CD14-positive monocyte (primary cell): ENCODE measurements around the gene CNOT11. TPM values are rescaled to one million over a fixed set of nuclear protein-coding genes. Genes with fewer than 3 reads are reported as not detected.

ENCODE experiments used
- DNase-seq, 3 donors: peaks; one replicate each; pipeline ENCODE4 v3.0.0-alpha.2; 2011 to 2022
- H2AFZ ChIP-seq: 2 replicates; pipeline ENCODE4 v1.6.0; 2012; ENCODE audit warnings: mild to moderate bottlenecking, low read depth, low read length, inconsistent platforms; ENCODE audit not compliant: insufficient read depth, poor library complexity, severe bottlenecking
- H3K27ac ChIP-seq, 2 donors: 1 replicate in 1 of 2; 2 replicates in 1 of 2; pipeline ENCODE4 v1.5.1; 2012 to 2013; ENCODE audit warnings: low read length in 2 of 2, control low read depth in 1 of 2, inconsistent platforms in 1 of 2, low read depth in 1 of 2, mild to moderate bottlenecking in 1 of 2
- H3K27me3 ChIP-seq, 2 donors: one replicate each; pipeline versions ENCODE4 v1.6.0 to v1.6.1; 2011 to 2013; ENCODE audit warnings: low read length in 2 of 2; ENCODE audit not compliant: control insufficient read depth in 2 of 2, insufficient read depth in 2 of 2
- H3K36me3 ChIP-seq, 2 donors: replicated peaks in 1 of 2; 1 replicate in 1 of 2; 2 replicates in 1 of 2; pipeline versions ENCODE4 v1.5.1 to v1.6.1; 2012 to 2013; ENCODE audit warnings: low read length in 2 of 2, control low read depth in 1 of 2, inconsistent platforms in 1 of 2, mild to moderate bottlenecking in 1 of 2; ENCODE audit not compliant: insufficient read depth in 2 of 2, control insufficient read depth in 1 of 2
- H3K4me1 ChIP-seq, 2 donors: 1 replicate in 1 of 2; 2 replicates in 1 of 2; pipeline versions ENCODE4 v1.5.1 to v1.6.1; 2012 to 2013; ENCODE audit warnings: low read length in 2 of 2, control low read depth in 1 of 2, inconsistent platforms in 1 of 2, mild to moderate bottlenecking in 1 of 2, moderate library complexity in 1 of 2; ENCODE audit not compliant: insufficient read depth in 2 of 2, control insufficient read depth in 1 of 2
- H3K4me2 ChIP-seq: replicated peaks from 2 replicates; pipeline ENCODE3; 2012; ENCODE audit warnings: low read length, moderate library complexity, mild to moderate bottlenecking; ENCODE audit not compliant: poor library complexity, severe bottlenecking; ENCODE audit errors: extremely low read depth
- H3K4me3 ChIP-seq, 3 experiments: fragments of 200-600 bp in 1 of 3; sonication (generic) in 1 of 3; replicated peaks in 1 of 3; 1 replicate in 2 of 3; 2 replicates in 1 of 3; pipeline ENCODE4 v1.5.1; 2011 to 2013; ENCODE audit warnings: low read length in 3 of 3, mild to moderate bottlenecking in 3 of 3, control low read depth in 2 of 3, low read depth in 2 of 3, inconsistent platforms in 1 of 3, moderate library complexity in 1 of 3
- H3K79me2 ChIP-seq: 2 replicates; pipeline ENCODE4 v1.6.0; 2012; ENCODE audit warnings: mild to moderate bottlenecking, control low read depth, inconsistent platforms, low read length, moderate library complexity; ENCODE audit not compliant: insufficient read depth
- H3K9ac ChIP-seq: 2 replicates; pipeline ENCODE4 v1.6.0; 2017; ENCODE audit warnings: low read length, mild to moderate bottlenecking; ENCODE audit not compliant: insufficient read depth, poor library complexity, severe bottlenecking
- H3K9me3 ChIP-seq, 2 donors: replicated peaks in 1 of 2; 1 replicate in 1 of 2; 2 replicates in 1 of 2; pipeline versions ENCODE4 v1.5.1 to v1.6.1; 2012 to 2013; ENCODE audit warnings: low read length in 2 of 2, control low read depth in 1 of 2; ENCODE audit not compliant: control insufficient read depth in 1 of 2, insufficient read depth in 1 of 2
- H4K20me1 ChIP-seq: 2 replicates; pipeline ENCODE4 v1.6.0; 2012; ENCODE audit warnings: mild to moderate bottlenecking, low read length, control low read depth, moderate library complexity; ENCODE audit not compliant: insufficient read depth
- H3K27ac Mint-ChIP-seq, 7 donors: one replicate each; pipeline ENCODE4 v1.8.0; 2020; ENCODE audit warnings: mild to moderate bottlenecking in 7 of 7, mixed read lengths in 7 of 7, moderate library complexity in 6 of 7, inconsistent platforms in 2 of 7
- H3K27me3 Mint-ChIP-seq, 3 donors: one replicate each; pipeline ENCODE4 v1.8.0; 2021 to 2022; ENCODE audit warnings: low read depth in 3 of 3, mild to moderate bottlenecking in 3 of 3, mixed read lengths in 3 of 3, moderate library complexity in 3 of 3, inconsistent platforms in 1 of 3
- H3K36me3 Mint-ChIP-seq, 2 donors: one replicate each; pipeline ENCODE4 v1.8.0; 2020; ENCODE audit warnings: mixed read lengths in 2 of 2, inconsistent platforms in 1 of 2, mild to moderate bottlenecking in 1 of 2
- H3K4me1 Mint-ChIP-seq: one replicate; pipeline ENCODE4 v1.8.0; 2020; ENCODE audit warnings: mild to moderate bottlenecking, mixed read lengths
- H3K4me3 Mint-ChIP-seq, 2 donors: one replicate each; pipeline ENCODE4 v1.8.0; 2020; ENCODE audit warnings: mild to moderate bottlenecking in 2 of 2, mixed read lengths in 2 of 2, moderate library complexity in 1 of 2
- H3K9me3 Mint-ChIP-seq, 7 donors: one replicate each; pipeline ENCODE4 v1.8.0; 2020 to 2022; ENCODE audit warnings: mixed read lengths in 7 of 7, mild to moderate bottlenecking in 6 of 7, moderate library complexity in 6 of 7, inconsistent platforms in 2 of 7
- WGBS: methylation state at CpG from one replicate; pipeline ENCODE4 v1.1.5; 2013; ENCODE audit warnings: missing lambda C conversion rate; ENCODE audit not compliant: insufficient coverage; 5-methylcytosine and 5-hydroxymethylcytosine counted together
- intact Hi-C, 2 donors: fragments of 100-400 bp; cut with micrococcal nuclease; formaldehyde crosslinking; loops; one replicate each; pipeline versions ENCODE4 v1.15.0 to v1.15.1; 2023
- polyA plus RNA-seq, 3 donors: library from polyadenylated mRNA; depleted of rRNA in 1 of 3; unstranded in 2 of 3; stranded (reverse) in 1 of 3; fragments of 300-500 nt in 2 of 3; fragments of >200 nt in 1 of 3; fragmentation: Illumina TruSeq in 2 of 3; gene quantifications; 1 replicate in 2 of 3; 2 replicates in 1 of 3; pipeline ENCODE4 v1.2.3, GENCODE V29; 2012 to 2021
- TF ChIP-seq, protein P1 (sequence below): fragments of 200-600 bp; IDR thresholded peaks from one replicate; pipeline ENCODE4 v1.8.0; 2022; ENCODE audit warnings: antibody characterized with exemption, mild to moderate bottlenecking

Gene CNOT11
- polyA plus RNA-seq, 3 donors = 38.2 to 39.0 (median 38.4) TPM

DNA sequence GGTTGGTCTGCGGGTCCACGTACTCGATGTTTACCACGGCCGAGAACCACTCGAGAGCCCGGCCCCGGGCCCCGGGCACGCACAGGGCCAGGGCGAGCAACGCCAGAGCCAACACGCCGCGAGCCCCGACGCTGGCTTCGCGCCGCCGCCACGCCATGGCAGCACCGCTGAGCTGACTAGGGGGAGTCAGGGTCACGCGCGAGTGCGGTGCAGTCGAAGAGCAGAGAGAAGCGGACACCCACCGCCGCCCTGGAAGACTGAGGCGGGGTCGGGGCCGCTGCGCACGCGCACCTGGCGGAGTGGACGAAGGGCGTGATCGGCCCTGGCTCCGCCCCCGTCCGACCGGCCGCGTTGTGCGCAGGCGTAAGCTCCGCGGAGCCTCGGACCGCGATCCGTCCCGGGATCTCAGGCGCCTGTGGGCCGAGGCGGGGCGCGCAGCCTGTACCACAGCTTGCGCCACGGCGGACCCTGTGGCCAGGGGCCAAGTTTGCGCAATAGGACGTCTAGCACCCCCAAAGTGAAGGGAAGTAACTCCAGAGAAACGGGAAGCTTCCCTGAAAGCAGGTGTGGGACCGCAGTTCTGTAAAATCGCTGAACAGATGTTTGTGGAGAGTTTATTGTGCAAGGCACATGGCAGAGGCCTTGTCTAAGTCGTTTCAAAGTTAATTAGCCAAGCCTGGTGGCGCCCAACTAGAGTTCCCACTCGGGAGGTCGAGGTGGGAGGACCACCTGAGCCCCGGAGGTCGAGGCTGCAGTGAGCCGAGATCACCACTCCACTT lies 55.9 kb downstream of the CNOT11 start, which contains the start of gene RNF149:
Gene RNF149 (minus strand): TSS at position 270 of the 779 bp plus-strand sequence. CDS start 113 bp downstream, at position 157.
- Histone ChIP-seq H3K4me1 (peaks cover 64 to 68% of the 10 kb centered on the region in 2 donors), H3K27me3 (no peaks in the 10 kb centered on the region), H3K27ac (peak within 1 kb of the TSS; percentile 94 to 96), H3K4me3 (peak within 1 kb of the TSS; percentile 91 to 98 (median 98)), H3K36me3 (peaks cover 9 to 30% of the 10 kb centered on the region in 2 donors), H3K9ac (peak within 1 kb of the TSS; percentile 98), H3K9me3 (no peaks in the 10 kb centered on the region), H3K79me2 (peaks cover 48% of the 10 kb centered on the region), H2AFZ (peak within 1 kb of the TSS; percentile 14), H3K4me2 (peak within 1 kb of the TSS; percentile 95), H4K20me1 (peaks cover 43% of the 10 kb centered on the region)
- Mint-ChIP-seq H3K4me1 (peaks cover 69% of the 10 kb centered on the region), H3K27ac (peak within 1 kb of the TSS; percentile 92 to 99 (median 95)), H3K9me3 (peaks cover 0 to 2% (median 0%) of the 10 kb centered on the region in 7 donors), H3K36me3 (peaks cover 26 to 36% of the 10 kb centered on the region in 2 donors), H3K27me3 (peaks cover 0 to 3% (median 0%) of the 10 kb centered on the region in 3 donors), H3K4me3 (peak within 1 kb of the TSS; percentile 94 to 98)
- TF ChIP-seq, protein P1, sequence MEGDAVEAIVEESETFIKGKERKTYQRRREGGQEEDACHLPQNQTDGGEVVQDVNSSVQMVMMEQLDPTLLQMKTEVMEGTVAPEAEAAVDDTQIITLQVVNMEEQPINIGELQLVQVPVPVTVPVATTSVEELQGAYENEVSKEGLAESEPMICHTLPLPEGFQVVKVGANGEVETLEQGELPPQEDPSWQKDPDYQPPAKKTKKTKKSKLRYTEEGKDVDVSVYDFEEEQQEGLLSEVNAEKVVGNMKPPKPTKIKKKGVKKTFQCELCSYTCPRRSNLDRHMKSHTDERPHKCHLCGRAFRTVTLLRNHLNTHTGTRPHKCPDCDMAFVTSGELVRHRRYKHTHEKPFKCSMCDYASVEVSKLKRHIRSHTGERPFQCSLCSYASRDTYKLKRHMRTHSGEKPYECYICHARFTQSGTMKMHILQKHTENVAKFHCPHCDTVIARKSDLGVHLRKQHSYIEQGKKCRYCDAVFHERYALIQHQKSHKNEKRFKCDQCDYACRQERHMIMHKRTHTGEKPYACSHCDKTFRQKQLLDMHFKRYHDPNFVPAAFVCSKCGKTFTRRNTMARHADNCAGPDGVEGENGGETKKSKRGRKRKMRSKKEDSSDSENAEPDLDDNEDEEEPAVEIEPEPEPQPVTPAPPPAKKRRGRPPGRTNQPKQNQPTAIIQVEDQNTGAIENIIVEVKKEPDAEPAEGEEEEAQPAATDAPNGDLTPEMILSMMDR = no peak
- under 1% methylated on average over 71 of the region's 76 CpGs for WGBS
- DNase-seq = peak; percentile 99
- intact Hi-C loops = loop anchor here (2.0 to 5.0 kb wide), 2 partner anchors 20 to 56 kb away; partner anchors contain the start of gene CNOT11 (in 2 of the 2)

DNA sequence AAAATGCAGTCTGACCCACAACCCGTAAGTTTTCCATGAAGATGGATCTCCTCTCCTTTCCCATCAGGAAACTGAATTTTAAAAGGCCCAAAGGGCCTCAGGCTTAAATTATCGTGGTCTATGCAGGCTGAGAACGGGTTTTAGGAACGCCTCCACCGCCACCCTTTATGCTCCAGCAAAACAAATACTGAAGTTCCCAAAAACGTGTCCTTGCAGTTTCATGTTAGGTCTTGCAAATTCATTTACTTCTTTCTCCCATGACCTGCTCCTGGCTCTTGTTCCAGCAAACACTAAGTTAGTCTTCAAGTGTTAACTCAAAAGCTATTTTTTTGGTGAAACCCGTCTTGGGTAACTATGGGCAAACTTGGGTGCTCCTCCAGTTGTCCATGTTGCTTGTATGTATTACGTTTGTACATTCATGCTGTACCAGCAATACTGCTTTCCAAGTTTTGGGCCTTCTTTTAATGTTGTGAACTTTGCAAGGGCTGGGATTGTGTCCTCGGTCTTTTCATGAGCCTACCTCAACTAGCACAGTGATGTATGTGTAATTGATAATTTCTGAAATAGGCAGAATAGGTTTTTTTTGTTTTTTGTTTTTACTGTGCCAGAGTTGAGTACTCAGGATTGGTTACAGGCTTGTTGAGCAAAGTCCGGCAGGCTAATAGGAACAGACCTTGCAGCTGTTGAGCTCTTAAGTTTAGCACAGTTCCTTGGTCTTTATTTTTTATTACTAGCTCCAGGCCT lies 57.6 kb downstream of the CNOT11 start:
- peaks cover 54% of the 10 kb centered on the region for H3K4me1 Mint-ChIP-seq
- TF ChIP-seq, protein P1 = no peak
- peak overlapping the region; percentile 50 to 71 for H3K4me3 Mint-ChIP-seq
- H3K27ac Mint-ChIP-seq = peak overlapping the region; percentile 90 to 99 (median 94)
- H3K4me3 ChIP-seq = peak overlapping the region in 1 of 3 experiments; percentile 48
- H3K36me3 Mint-ChIP-seq = peaks cover 14 to 20% of the 10 kb centered on the region in 2 donors
- H3K79me2 ChIP-seq = peaks cover 32% of the 10 kb centered on the region
- no peaks in the 10 kb centered on the region for H3K27me3 ChIP-seq
- no peaks in the 10 kb centered on the region for H3K9me3 ChIP-seq
- no peak for DNase-seq
- peak overlapping the region; percentile 61 to 96 for H3K27ac ChIP-seq
- H3K27me3 Mint-ChIP-seq = peaks cover 0 to 3% (median 0%) of the 10 kb centered on the region in 3 donors
- no peak overlapping the region for H2AFZ ChIP-seq
- H3K9me3 Mint-ChIP-seq = peaks cover 0 to 2% (median 0%) of the 10 kb centered on the region in 7 donors
- intact Hi-C loops = no loop called here
- H3K9ac ChIP-seq = no peak overlapping the region
- H3K4me2 ChIP-seq = peak overlapping the region; percentile 38
- peaks cover 47 to 51% of the 10 kb centered on the region in 2 donors for H3K4me1 ChIP-seq
- peaks cover 27% of the 10 kb centered on the region for H4K20me1 ChIP-seq
- 20% methylated on average over 8 of the region's 10 CpGs for WGBS
- H3K36me3 ChIP-seq = peaks cover 4 to 14% of the 10 kb centered on the region in 2 donors
